GM06990 (cell line): ENCODE data around the gene ADAMTS17.

Experiments
- DNase-seq: peaks from one replicate; pipeline ENCODE4 v3.0.0-alpha.2; 2011; ENCODE audit not compliant: insufficient read length; ENCODE audit errors: extremely low read depth
- H3K27me3 ChIP-seq: replicated peaks from 2 replicates; pipeline ENCODE4 v1.6.0; 2011; ENCODE audit warnings: low read length; ENCODE audit not compliant: control insufficient read depth, insufficient read depth
- H3K36me3 ChIP-seq: 2 replicates; pipeline ENCODE4 v1.5.1; 2011; ENCODE audit warnings: low read length; ENCODE audit not compliant: control insufficient read depth, insufficient read depth
- H3K4me3 ChIP-seq: replicated peaks from 2 replicates; pipeline ENCODE4 v1.5.1; 2011; ENCODE audit warnings: low read depth, mild to moderate bottlenecking, control low read depth, low read length
- TF ChIP-seq, protein P1 (sequence below): IDR thresholded peaks from 2 replicates; pipeline ENCODE4 v1.5.1; 2011; ENCODE audit warnings: low read length, control low read depth, mild to moderate bottlenecking, inconsistent platforms; ENCODE audit not compliant: insufficient read depth, poor library complexity, severe bottlenecking

The ADAMTS17 gene

GRCh38 chr15:100256970-100257650 is 84.7 kb downstream of the ADAMTS17 start:
- Histone ChIP-seq H3K36me3 (no peaks in the 10 kb centered on the region), H3K4me3 (no peak overlapping the region), H3K27me3 (no peaks in the 10 kb centered on the region)
- no peak for DNase-seq
- TF ChIP-seq, protein P1, sequence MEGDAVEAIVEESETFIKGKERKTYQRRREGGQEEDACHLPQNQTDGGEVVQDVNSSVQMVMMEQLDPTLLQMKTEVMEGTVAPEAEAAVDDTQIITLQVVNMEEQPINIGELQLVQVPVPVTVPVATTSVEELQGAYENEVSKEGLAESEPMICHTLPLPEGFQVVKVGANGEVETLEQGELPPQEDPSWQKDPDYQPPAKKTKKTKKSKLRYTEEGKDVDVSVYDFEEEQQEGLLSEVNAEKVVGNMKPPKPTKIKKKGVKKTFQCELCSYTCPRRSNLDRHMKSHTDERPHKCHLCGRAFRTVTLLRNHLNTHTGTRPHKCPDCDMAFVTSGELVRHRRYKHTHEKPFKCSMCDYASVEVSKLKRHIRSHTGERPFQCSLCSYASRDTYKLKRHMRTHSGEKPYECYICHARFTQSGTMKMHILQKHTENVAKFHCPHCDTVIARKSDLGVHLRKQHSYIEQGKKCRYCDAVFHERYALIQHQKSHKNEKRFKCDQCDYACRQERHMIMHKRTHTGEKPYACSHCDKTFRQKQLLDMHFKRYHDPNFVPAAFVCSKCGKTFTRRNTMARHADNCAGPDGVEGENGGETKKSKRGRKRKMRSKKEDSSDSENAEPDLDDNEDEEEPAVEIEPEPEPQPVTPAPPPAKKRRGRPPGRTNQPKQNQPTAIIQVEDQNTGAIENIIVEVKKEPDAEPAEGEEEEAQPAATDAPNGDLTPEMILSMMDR, result no peak

- Histone ChIP-seq H3K4me3 (no peak overlapping the region), H3K36me3 (no peaks in the 10 kb centered on the region), H3K27me3 (no peaks in the 10 kb centered on the region)
- TF ChIP-seq, protein P1, result no peak
- no peak for DNase-seq
Observed at GRCh38 chr15:100256101-100256969, 85.4 kb downstream of the ADAMTS17 start.

DNA sequence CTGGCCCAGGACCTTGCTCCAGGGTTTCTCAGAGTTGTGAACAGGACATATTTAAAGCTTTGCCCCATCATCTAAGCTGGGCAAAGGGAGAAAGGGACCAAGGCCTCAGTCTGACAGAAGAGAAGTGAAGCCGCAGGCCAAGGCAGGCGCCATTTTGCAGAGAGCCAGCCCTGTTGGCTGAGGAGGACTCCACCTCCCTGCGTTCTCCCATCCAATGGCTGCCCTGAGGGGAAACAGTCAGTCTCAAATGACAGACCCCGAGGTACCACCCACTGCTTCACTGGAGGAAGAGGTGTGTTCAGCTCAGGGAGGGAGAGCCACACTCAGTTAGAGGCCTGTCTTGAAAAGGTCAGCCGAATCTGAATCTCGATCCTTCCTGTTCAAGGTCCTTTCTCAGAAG is 86.1 kb downstream of the ADAMTS17 start:
- TF ChIP-seq, protein P1, result no peak
- no peaks in the 10 kb centered on the region for H3K36me3 ChIP-seq
- DNase-seq, result no peak
- H3K4me3 ChIP-seq, result no peak overlapping the region
- H3K27me3 ChIP-seq, result no peaks in the 10 kb centered on the region

GRCh38 chr15:100254691-100255090 is 87.1 kb downstream of the ADAMTS17 start:
- H3K27me3 ChIP-seq, result no peaks in the 10 kb centered on the region
- no peak overlapping the region for H3K4me3 ChIP-seq
- TF ChIP-seq, protein P1, result no peak
- H3K36me3 ChIP-seq, result no peaks in the 10 kb centered on the region
- DNase-seq, result no peak

GRCh38 chr15:100254285-100254684 is 87.5 kb downstream of the ADAMTS17 start:
- Histone ChIP-seq H3K36me3 (no peaks in the 10 kb centered on the region), H3K27me3 (no peaks in the 10 kb centered on the region), H3K4me3 (no peak overlapping the region)
- TF ChIP-seq, protein P1, result no peak
- DNase-seq, result no peak
